HEK293T (cell line): Measurements from ENCODE around the gene RIPK3.

ENCODE experiments used
- ELF4 ChIP-seq: fragments of 450-650 bp; IDR thresholded peaks from 2 replicates; pipeline ENCODE4 v1.6.1; 2017; ENCODE audit warnings: antibody characterized with exemption
- FOXK2 ChIP-seq: fragments of 450-650 bp; IDR thresholded peaks from 2 replicates; pipeline ENCODE4 v1.6.1; 2016; ENCODE audit warnings: mild to moderate bottlenecking
- FOXM1 ChIP-seq: fragments of 450-650 bp; IDR thresholded peaks from 2 replicates; pipeline ENCODE4 v1.6.1; 2017; ENCODE audit warnings: mild to moderate bottlenecking, borderline replicate concordance
- HDGF ChIP-seq: fragments of 450-650 bp; IDR thresholded peaks from 2 replicates; pipeline ENCODE4 v1.6.1; 2017; ENCODE audit warnings: antibody characterized with exemption, borderline replicate concordance
- PKNOX1 ChIP-seq: fragments of 450-650 bp; IDR thresholded peaks from 2 replicates; pipeline ENCODE4 v1.6.1; 2016

GRCh38 chr14:24307156-24307574 lies 32.6 kb downstream of the RIPK3 start:
- TF ChIP-seq FOXM1: no peak
- no peak for TF ChIP-seq PKNOX1
- no peak for TF ChIP-seq HDGF
- TF ChIP-seq ELF4: no peak
- no peak for TF ChIP-seq FOXK2
